ENCODE results near the gene NCK1. TPM values are rescaled to one million over a fixed set of nuclear protein-coding genes. Genes with fewer than 3 reads are reported as not detected.

Gene NCK1
- total and polyA plus RNA-seq, 9 of the 15 experiments (the other 6 are each of a cell fraction or from before 2014, with no cell fraction given) = 17.3 to 30.5 (median 25.0) TPM

- TF ChIP-seq PRDM10 (IDR thresholded peaks at IDR 0.05; ENCODE audit: partially characterized antibody) (peak; percentile 31), ZC3H11A (IDR thresholded peaks at IDR 0.05; ENCODE audit: low read depth, low read length) (no peak), ZNF232 (CRISPR knock-in tag; IDR thresholded peaks at IDR 0.05) (no peak), ZBTB49 (CRISPR knock-in tag; IDR thresholded peaks at IDR 0.05; ENCODE audit: borderline replicate concordance) (no peak), KLF16 (IDR thresholded peaks at IDR 0.05) (no peak), PHF8 (IDR thresholded peaks at IDR 0.05; ENCODE audit: borderline replicate concordance, low read length) (peak; percentile 88; the same call in 1 of the 2 replicates), CSDE1 (IDR thresholded peaks at IDR 0.05) (no peak), CBX3 (IDR thresholded peaks at IDR 0.05; ENCODE audit: borderline replicate concordance in 1 of 2, low read length in 2 of 2) (peak in 1 of 2 experiments; percentile 15; a peak in 1 of 3 replicates), PCBP1 (IDR thresholded peaks at IDR 0.05; ENCODE audit: low read depth, low read length, poor library complexity, severe bottlenecking) (no peak), KDM4B (IDR thresholded peaks at IDR 0.05; ENCODE audit: borderline replicate concordance in 2 of 2, low read depth in 1 of 2) (peak in 1 of 2 experiments; percentile 43; a peak in 1 of 4 replicates), TFAP4 (CRISPR knock-in tag; IDR thresholded peaks at IDR 0.05; ENCODE audit: borderline replicate concordance) (peak; percentile 66; the same call in 1 of the 2 replicates), ZNF395 (CRISPR knock-in tag; IDR thresholded peaks at IDR 0.05) (no peak)
Measured at GRCh38 chr3:136861890-136862616, at the start of gene NCK1 (continued).
